ENCODE measurements around the gene ARID4B.
"Not testable (repeated sequence)": the region's sequence is repeated elsewhere in the genome, so short reads cannot be mapped to it uniquely, and the experiment has no call there.

Gene ARID4B

GRCh38 chr1:235159284-235159683, 168.7 kb downstream of the ARID4B start:
- not testable (repeated sequence) for DNase-seq

- no peak for DNase-seq
Observed at GRCh38 chr1:235158680-235159079, 169.3 kb downstream of the ARID4B start.

- DNase-seq = no peak
Observed at GRCh38 chr1:235157150-235157549, 170.8 kb downstream of the ARID4B start.

DNA sequence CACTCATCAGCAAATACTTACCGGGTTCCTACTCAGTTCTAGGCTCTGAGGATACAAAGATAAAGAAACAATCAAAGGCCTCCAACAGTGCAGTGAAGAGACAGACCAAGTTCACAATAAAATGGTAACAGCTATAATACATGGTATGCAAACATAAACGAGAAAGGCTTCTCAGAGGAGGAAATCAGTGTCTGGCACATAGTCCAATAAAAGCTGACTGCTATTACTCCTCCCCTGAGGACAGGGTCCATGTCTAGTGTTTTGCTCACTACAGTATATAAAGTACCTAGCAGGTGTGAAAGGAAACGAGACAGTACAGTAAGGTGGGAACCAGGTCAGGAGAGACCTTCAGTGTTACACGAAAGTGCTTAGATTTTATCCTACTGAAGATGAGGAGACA, 171.2 kb downstream of the ARID4B start:
- DNase-seq = no peak

GRCh38 chr1:235156265-235156664, 171.7 kb downstream of the ARID4B start:
- DNase-seq = no peak

GRCh38 chr1:235152235-235152634, 175.7 kb downstream of the ARID4B start:
- DNase-seq = no peak

DNA sequence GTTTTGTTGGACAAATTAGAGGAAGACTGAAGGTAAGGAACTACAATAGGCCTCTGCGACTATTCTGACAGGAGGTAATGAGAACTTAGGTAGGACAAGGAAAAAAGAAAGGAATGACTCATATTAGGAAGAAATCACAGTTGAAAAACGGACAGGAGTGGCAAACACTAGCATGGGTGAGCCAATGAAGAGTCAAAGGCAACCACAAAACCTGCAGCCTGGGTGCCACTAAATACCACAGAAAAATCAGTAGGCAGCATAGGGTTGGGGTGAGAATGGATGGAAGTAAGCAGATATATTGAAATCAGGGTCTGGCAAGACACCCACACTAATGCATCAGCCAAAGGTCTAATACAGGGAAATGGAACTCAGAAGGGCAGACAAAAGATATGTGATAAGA, 176.9 kb downstream of the ARID4B start:
- DNase-seq = no peak

- no peak for DNase-seq
Observed at GRCh38 chr1:235149824-235150223, 178.2 kb downstream of the ARID4B start.

GRCh38 chr1:235147269-235147668, 180.7 kb downstream of the ARID4B start:
- DNase-seq = no peak

DNA sequence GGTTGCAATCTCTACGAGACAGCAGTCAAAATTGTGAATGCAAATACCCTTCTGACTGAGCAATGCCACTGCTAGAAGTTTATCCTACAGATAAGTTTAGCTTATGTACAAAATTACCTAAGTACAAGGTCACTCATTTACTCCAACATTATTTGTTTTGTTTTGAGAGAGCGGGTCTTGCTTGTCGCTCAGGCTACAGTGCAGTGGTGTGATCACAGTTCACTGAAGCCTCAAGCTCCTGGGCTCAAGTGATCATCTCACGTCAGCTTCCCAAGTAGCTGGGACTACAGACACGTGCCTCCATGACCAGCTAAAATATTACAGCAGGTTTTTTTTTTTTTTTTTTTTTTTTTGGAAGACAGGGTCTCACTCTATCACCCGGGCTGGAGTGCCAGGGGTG, 182.3 kb downstream of the ARID4B start:
- DNase-seq = no peak

GRCh38 chr1:235142991-235143390, 185.0 kb downstream of the ARID4B start:
- DNase-seq = no peak

GRCh38 chr1:235139315-235139714, 188.7 kb downstream of the ARID4B start:
- DNase-seq = no peak

GRCh38 chr1:235138821-235139220, 189.2 kb downstream of the ARID4B start:
- no peak for DNase-seq

GRCh38 chr1:235136111-235136510, 191.9 kb downstream of the ARID4B start:
- DNase-seq = no peak

DNA sequence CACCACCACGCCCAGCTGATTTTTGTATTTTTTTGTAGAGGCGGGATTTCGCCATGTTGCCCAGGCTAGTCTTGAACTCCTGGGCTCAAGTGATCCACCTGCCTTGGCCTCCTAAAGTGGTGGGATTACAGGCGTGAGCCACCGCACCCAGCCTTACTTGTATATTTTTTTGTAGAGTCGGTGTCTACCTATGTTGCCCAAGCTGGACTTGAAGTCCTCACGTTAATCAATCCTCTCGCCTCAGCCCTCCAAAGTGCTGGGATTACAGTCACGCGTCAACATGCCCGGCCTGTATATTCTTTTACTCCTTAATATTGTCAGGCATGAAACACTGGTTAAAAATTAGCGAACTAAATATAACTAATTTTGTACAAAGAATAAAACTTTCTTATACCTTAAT, 193.8 kb downstream of the ARID4B start:
- no peak for DNase-seq

GRCh38 chr1:235133086-235133485, 194.9 kb downstream of the ARID4B start:
- DNase-seq = no peak

- no peak for DNase-seq
Observed at GRCh38 chr1:235131961-235132360, 196.0 kb downstream of the ARID4B start.

- DNase-seq = no peak
Observed at GRCh38 chr1:235130766-235131270, 197.2 kb downstream of the ARID4B start.

DNA sequence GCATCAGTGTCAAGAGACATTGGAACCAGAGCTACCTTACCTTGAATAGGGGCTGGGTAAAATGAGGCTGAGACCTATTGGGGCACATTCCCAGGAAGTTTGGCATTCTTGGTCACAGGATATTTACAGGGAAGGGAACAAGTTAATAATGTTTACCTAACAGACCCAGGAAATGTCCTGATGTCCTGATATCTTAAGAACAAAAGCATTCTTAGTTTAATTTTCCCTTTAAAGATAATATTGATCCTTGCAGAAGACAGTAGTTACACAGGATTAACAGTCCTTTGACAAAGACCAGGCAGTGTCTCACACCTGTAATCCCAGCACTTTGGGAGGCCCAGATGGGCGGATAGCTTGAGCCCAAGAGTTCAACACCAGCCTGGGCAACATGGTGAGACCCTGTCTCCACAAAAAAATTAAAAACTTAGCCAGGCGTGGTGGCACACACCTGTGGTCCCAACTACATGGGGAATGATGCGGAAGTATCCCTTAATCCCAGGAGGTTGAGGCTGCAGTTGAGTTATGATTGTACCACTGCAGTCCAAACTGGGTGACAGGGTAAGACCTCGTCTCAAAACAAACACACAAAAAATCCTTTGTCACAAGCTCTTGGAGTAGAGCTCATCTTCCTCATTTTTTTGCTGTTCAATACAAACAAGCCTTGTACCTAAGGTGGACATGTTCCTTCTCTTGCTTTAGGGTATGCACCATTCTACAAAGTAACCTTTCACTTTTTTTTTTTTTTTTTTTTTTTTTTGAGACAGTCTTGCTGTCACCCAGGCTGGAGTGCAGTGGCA, 198.0 kb downstream of the ARID4B start:
- DNase-seq = no peak

GRCh38 chr1:235128456-235129328, 199.3 kb downstream of the ARID4B start, which contains the start of gene TOMM20:
Gene TOMM20 (minus strand): TSS chr1:235128837. CDS start chr1:235128715, 122 bp downstream.
- DNase-seq = peak; percentile 97 to 98

DNA sequence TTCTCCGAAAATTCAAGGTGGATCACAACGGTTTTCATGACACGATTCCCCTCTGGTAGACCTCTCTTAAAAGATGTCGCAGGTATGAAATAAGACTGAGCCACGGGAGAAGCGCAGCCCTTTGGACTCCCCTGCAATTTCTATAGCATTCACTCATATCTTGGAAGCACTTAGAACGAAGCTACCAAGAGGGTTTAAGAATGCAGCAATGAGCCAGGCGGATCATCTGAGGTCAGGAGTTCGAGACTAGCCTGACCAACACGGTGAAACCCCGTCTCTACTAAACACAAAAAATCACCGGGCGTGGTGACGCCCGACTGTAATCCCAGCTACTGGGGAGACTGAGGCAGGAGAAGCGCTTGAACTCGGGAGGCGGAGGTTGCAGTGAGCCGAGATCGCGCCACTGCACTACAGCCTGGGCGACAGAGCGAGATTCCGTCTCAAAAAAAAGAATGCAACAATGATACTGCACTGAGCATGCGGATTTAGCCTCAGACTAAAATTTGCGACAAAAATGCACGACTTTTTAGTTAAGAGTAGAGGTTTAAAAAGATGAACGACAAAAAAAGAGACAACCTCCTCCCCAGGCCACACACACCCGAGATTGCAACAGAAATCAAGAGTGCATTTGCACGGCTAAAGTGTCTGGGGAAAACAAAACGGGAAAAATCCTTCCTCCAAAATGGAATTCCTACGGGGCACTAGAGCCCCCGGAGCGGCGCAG, 200.1 kb downstream of the ARID4B start:
- DNase-seq = no peak

GRCh38 chr1:235127203-235127602, 200.8 kb downstream of the ARID4B start:
- no peak for DNase-seq

GRCh38 chr1:235124665-235125064, 203.3 kb downstream of the ARID4B start:
- no peak for DNase-seq

All from inflammatory macrophage treated with lipopolysaccharide for 1 hour (primary cell).